Tibial nerve (tissue), 4 donors: Measurements from ENCODE around the gene DCAF16. TPM values are rescaled to one million over a fixed set of nuclear protein-coding genes. Genes with fewer than 3 reads are reported as not detected.

Experiments
- DNase-seq, 2 donors: peaks; one replicate each; pipeline ENCODE4 v3.0.0-alpha.2; 2019; ENCODE audit warnings: low spot score in 2 of 2
- H3K27ac ChIP-seq, 4 donors: fragments of 200-600 bp; sonication (generic) in 3 of 4; one replicate each; pipeline ENCODE4 v1.5.1; 2017 to 2019; ENCODE audit warnings: mild to moderate bottlenecking in 1 of 4
- H3K27me3 ChIP-seq, 2 donors: fragments of 200-600 bp; sonication (generic) in 1 of 2; one replicate each; pipeline versions ENCODE4 v1.5.1 to v1.6.0; 2017 to 2019
- H3K36me3 ChIP-seq, 3 donors: fragments of 200-600 bp; sonication (generic); one replicate each; pipeline ENCODE4 v1.5.1; 2018 to 2019
- H3K4me1 ChIP-seq, 4 donors: fragments of 200-600 bp; sonication (generic) in 3 of 4; one replicate each; pipeline ENCODE4 v1.5.1; 2017 to 2019
- H3K4me3 ChIP-seq, 4 donors: fragments of 200-600 bp; sonication (generic) in 3 of 4; one replicate each; pipeline ENCODE4 v1.5.1; 2017 to 2019; ENCODE audit warnings: mild to moderate bottlenecking in 1 of 4, moderate library complexity in 1 of 4
- H3K9me3 ChIP-seq, 4 donors: fragments of 200-600 bp; sonication (generic) in 3 of 4; one replicate each; pipeline ENCODE4 v1.5.1; 2017 to 2019
- EP300 ChIP-seq, 2 donors: sonication (generic); formaldehyde crosslinking; IDR thresholded peaks; one replicate each; pipeline ENCODE4 v1.6.1; 2017; ENCODE audit warnings: antibody characterized with exemption in 2 of 2, mild to moderate bottlenecking in 1 of 2
- POLR2A ChIP-seq, 2 donors: fragments of 450-650 bp; IDR thresholded peaks; one replicate each; pipeline ENCODE4 v1.6.1; 2017; ENCODE audit warnings: antibody characterized with exemption in 2 of 2, mild to moderate bottlenecking in 2 of 2, moderate library complexity in 2 of 2
- WGBS, 2 donors: methylation state at CpG; one replicate each; pipeline ENCODE4 v1.1.5; 2018; 5-methylcytosine and 5-hydroxymethylcytosine counted together
- total RNA-seq, 4 donors: library from RNA; depleted of rRNA; stranded (reverse); fragments of >200 nt; gene quantifications; one replicate each; pipeline ENCODE4 v1.1.0, GENCODE V29; 2016
- TF ChIP-seq, protein P1 (sequence below), 5 experiments: fragments of 200-600 bp in 3 of 5; fragments of 450-650 bp in 2 of 5; sonication (generic) in 3 of 5; IDR thresholded peaks; one replicate each; pipeline ENCODE4 v1.5.1; 2016 to 2019; ENCODE audit warnings: antibody characterized with exemption in 5 of 5, mild to moderate bottlenecking in 3 of 5, moderate library complexity in 2 of 5

DCAF16 gene
- total RNA-seq, 4 donors from 2014 or later, result 27.1 to 43.2 (median 28.8) TPM

- no peaks in the 10 kb centered on the region for H3K9me3 ChIP-seq
- TF ChIP-seq EP300 (IDR thresholded peaks at IDR 0.05) (no peak), POLR2A (IDR thresholded peaks at IDR 0.05) (no peak)
- TF ChIP-seq, protein P1, sequence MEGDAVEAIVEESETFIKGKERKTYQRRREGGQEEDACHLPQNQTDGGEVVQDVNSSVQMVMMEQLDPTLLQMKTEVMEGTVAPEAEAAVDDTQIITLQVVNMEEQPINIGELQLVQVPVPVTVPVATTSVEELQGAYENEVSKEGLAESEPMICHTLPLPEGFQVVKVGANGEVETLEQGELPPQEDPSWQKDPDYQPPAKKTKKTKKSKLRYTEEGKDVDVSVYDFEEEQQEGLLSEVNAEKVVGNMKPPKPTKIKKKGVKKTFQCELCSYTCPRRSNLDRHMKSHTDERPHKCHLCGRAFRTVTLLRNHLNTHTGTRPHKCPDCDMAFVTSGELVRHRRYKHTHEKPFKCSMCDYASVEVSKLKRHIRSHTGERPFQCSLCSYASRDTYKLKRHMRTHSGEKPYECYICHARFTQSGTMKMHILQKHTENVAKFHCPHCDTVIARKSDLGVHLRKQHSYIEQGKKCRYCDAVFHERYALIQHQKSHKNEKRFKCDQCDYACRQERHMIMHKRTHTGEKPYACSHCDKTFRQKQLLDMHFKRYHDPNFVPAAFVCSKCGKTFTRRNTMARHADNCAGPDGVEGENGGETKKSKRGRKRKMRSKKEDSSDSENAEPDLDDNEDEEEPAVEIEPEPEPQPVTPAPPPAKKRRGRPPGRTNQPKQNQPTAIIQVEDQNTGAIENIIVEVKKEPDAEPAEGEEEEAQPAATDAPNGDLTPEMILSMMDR (IDR thresholded peaks at IDR 0.05), result no peak
- H3K4me3 ChIP-seq, result no peak overlapping the region
- no peak overlapping the region for H3K27ac ChIP-seq
- 82 to 97% methylated on average over 3 of the region's 3 CpGs for WGBS, 2 donors
- H3K4me1 ChIP-seq, result peaks cover 0 to 17% (median 13%) of the 10 kb centered on the region in 4 donors
- H3K27me3 ChIP-seq, result peaks cover 0 to 31% of the 10 kb centered on the region in 2 donors
- no peak for DNase-seq
- no peaks in the 10 kb centered on the region for H3K36me3 ChIP-seq
Measured at GRCh38 chr4:17778431-17778830, 32.1 kb downstream of the DCAF16 start.

DNA sequence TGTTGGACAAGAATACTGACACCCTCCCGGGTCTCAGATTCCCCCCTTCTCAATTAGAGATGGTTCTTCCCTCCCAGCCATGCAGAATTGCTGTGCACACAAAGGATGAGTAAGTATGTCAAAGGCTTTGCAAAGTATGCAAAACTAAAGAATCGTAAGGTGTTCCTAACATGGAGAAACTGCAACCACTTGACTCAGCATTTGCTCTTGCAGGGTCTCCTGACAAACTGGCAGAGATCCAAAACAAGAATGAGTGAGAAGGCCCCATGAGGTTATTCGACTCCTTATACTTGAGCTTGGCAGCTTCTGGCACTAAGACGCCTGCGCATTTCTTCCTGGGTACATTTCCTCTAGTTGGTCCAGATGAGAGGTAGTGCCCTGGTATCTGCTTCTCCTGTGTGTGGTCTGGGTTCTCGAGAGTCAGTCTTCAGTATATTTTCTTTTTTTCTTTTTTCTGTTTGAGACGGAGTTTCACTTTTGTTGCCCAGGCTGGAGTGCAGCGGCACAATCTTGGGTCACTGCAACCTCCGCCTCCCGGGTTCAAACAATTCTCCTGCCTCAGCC, 37.3 kb downstream of the DCAF16 start:
- H3K27me3 ChIP-seq, result no peaks in the 10 kb centered on the region
- WGBS, 2 donors, result 75 to 80% methylated on average over 10 of the region's 10 CpGs
- H3K9me3 ChIP-seq, result no peaks in the 10 kb centered on the region
- H3K4me3 ChIP-seq, result no peak overlapping the region
- no peak for DNase-seq
- no peaks in the 10 kb centered on the region for H3K4me1 ChIP-seq
- H3K36me3 ChIP-seq, result no peaks in the 10 kb centered on the region
- H3K27ac ChIP-seq, result no peak overlapping the region
- TF ChIP-seq POLR2A (IDR thresholded peaks at IDR 0.05) (no peak), EP300 (IDR thresholded peaks at IDR 0.05) (no peak)
- TF ChIP-seq, protein P1 (IDR thresholded peaks at IDR 0.05), result no peak

DNA sequence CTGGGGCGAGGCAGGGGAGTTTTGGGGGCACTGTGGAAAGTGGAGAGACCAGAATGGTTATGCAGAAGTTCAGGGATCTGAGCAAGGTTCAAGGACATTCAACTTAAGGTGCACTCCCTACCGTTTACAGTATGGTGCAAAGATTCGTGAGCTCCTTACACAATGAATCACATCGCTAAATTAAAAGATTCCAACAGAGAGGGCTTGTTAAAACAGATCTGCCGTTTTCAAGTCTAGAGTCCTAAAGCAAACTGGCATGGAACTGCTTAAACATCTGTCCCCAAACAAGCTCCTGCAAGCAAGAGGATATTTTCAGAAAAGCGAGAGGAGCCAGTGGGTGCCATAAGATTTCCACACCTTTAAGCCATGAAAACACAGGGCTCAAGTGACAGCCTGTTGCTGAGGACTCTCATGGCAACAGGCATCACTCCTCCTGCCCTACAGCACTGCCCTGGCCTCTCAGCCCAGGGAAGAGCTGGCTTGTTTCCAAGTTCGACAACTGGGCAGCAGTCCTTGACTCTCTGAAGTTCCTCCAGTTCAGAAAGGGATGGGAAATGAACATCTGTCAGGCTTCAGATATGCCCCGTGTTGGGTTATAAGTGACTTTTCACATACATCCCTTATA, 39.2 kb downstream of the DCAF16 start:
- H3K4me1 ChIP-seq, result no peaks in the 10 kb centered on the region
- 68 to 73% methylated on average over 8 of the region's 8 CpGs for WGBS, 2 donors
- H3K27me3 ChIP-seq, result no peaks in the 10 kb centered on the region
- H3K36me3 ChIP-seq, result no peaks in the 10 kb centered on the region
- H3K27ac ChIP-seq, result no peak overlapping the region
- no peak for DNase-seq
- TF ChIP-seq EP300 (IDR thresholded peaks at IDR 0.05), result no peak
- TF ChIP-seq POLR2A (IDR thresholded peaks at IDR 0.05), result no peak
- TF ChIP-seq, protein P1 (IDR thresholded peaks at IDR 0.05), result no peak
- peaks cover 0 to 8% (median 0%) of the 10 kb centered on the region in 4 donors for H3K9me3 ChIP-seq
- no peak overlapping the region for H3K4me3 ChIP-seq

DNA sequence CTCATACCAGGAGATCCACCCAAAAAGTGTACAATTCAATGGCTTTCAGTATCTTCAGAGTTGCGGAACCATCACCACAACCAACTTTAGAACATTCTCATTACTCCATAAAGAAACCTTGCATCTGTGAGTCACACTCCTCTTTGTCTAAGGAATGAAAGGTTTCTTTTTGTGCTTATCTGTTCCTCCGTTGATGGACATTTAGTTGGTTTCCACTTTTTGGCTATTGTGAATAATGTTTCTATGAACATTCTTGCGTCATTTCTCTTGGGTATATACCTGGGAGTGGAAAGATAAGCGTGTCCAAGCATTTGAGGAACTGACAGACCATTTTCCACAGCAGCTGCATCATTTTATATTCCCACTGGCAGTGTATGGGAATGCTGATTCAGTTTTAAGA, 39.7 kb downstream of the DCAF16 start:
- H3K27ac ChIP-seq, result no peak overlapping the region
- peaks cover 0 to 8% (median 0%) of the 10 kb centered on the region in 4 donors for H3K9me3 ChIP-seq
- no peak for DNase-seq
- no peaks in the 10 kb centered on the region for H3K4me1 ChIP-seq
- TF ChIP-seq, protein P1 (IDR thresholded peaks at IDR 0.05), result no peak
- no peak for TF ChIP-seq POLR2A (IDR thresholded peaks at IDR 0.05)
- TF ChIP-seq EP300 (IDR thresholded peaks at IDR 0.05), result no peak
- H3K36me3 ChIP-seq, result no peaks in the 10 kb centered on the region
- no peaks in the 10 kb centered on the region for H3K27me3 ChIP-seq
- no peak overlapping the region for H3K4me3 ChIP-seq
- WGBS, 2 donors, result 74 to 75% methylated on average over 4 of the region's 4 CpGs

- no peak for DNase-seq
- Histone ChIP-seq H3K36me3 (no peaks in the 10 kb centered on the region), H3K4me3 (no peak overlapping the region), H3K27me3 (no peaks in the 10 kb centered on the region), H3K4me1 (no peaks in the 10 kb centered on the region), H3K9me3 (peaks cover 0 to 8% (median 0%) of the 10 kb centered on the region in 4 donors), H3K27ac (no peak overlapping the region)
- WGBS, 2 donors, result 71 to 80% methylated on average over 8 of the region's 8 CpGs
- TF ChIP-seq POLR2A (IDR thresholded peaks at IDR 0.05) (no peak), EP300 (IDR thresholded peaks at IDR 0.05) (no peak)
- TF ChIP-seq, protein P1 (IDR thresholded peaks at IDR 0.05), result no peak
Measured at GRCh38 chr4:17769406-17770174, 41.0 kb downstream of the DCAF16 start.
